NB4 (cell line): Measurements from ENCODE around the gene EIF4B.

Experiments used
- CTCF ChIP-seq: IDR thresholded peaks from one replicate; pipeline ENCODE4 v1.5.1; 2012; ENCODE audit warnings: low read depth, low read length
- MYC ChIP-seq: IDR thresholded peaks from 2 replicates; pipeline ENCODE4 v1.6.1; 2011; ENCODE audit warnings: low read depth, low read length
- POLR2A ChIP-seq: IDR thresholded peaks from 2 replicates; pipeline ENCODE4 v1.6.1; 2011; ENCODE audit warnings: mild to moderate bottlenecking; ENCODE audit not compliant: insufficient read length; ENCODE audit errors: extremely low read depth

- TF ChIP-seq CTCF (no peak), POLR2A (peak; percentile 75), MYC (no peak; the same call in 1 of the 2 replicates)
These were observed 73.2 kb downstream of the EIF4B start, which contains the start of gene SPRYD3 for GRCh38 chr12:53079226-53080117.
